K562 (cell line): ENCODE data around the gene ANXA1. TPM values are rescaled to one million over a fixed set of nuclear protein-coding genes. Genes with fewer than 3 reads are reported as not detected.

ENCODE experiments used
- HNRNPK ChIP-seq: fragments of 200-400 bp; formaldehyde crosslinking; IDR thresholded peaks from one replicate; pipeline ENCODE4 v1.6.1; 2018; ENCODE audit warnings: mild to moderate bottlenecking, low read depth, low read length; ENCODE audit not compliant: poor library complexity, severe bottlenecking
- HOXB6 ChIP-seq: fragments of 250-450 bp; sonication (Bioruptor Pico); IDR thresholded peaks from 2 replicates; pipeline ENCODE4 v1.5.1; 2022; ENCODE audit warnings: mild to moderate bottlenecking, borderline replicate concordance
- MCM3 ChIP-seq: fragments of 450-650 bp; IDR thresholded peaks from 2 replicates; pipeline ENCODE4 v1.6.1; 2016
- NFRKB ChIP-seq: fragments of 450-650 bp; IDR thresholded peaks from 2 replicates; pipeline ENCODE4 v1.6.1; 2016; ENCODE audit warnings: low read depth
- ZC3H11A ChIP-seq: IDR thresholded peaks from 2 replicates; pipeline ENCODE4 v1.6.1; 2012; ENCODE audit warnings: low read depth, low read length, improper control_type of control experiment
- ZNF175 ChIP-seq: fragments of 200-800 bp; sonication (Bioruptor generic); IDR thresholded peaks from 2 replicates; pipeline ENCODE4 v1.6.1; 2016; ENCODE audit warnings: low read depth, mild to moderate bottlenecking, missing genetic modification characterization, missing compliant biosample characterization
- ZNF232 ChIP-seq: sonication (generic); formaldehyde crosslinking; IDR thresholded peaks from 2 replicates; pipeline ENCODE4 v1.8.0; 2022; ENCODE audit warnings: mild to moderate bottlenecking, missing genetic modification reagents
- ZNF436 ChIP-seq: fragments of 250-450, 450-650 bp; sonication (Bioruptor Pico); formaldehyde crosslinking; IDR thresholded peaks from 2 replicates; pipeline ENCODE4 v1.7.0; 2020; ENCODE audit warnings: mild to moderate bottlenecking
- ZNF695 ChIP-seq: fragments of 450-650 bp; formaldehyde crosslinking; IDR thresholded peaks from 2 replicates; pipeline ENCODE4 v1.4.0; 2020; ENCODE audit warnings: mild to moderate bottlenecking, moderate library complexity
- polyA plus RNA-seq, 8 experiments: library from polyadenylated mRNA; depleted of rRNA in 4 of 8; stranded (reverse) in 5 of 8; unstranded in 3 of 8; fragments of >200 nt; fragmentation: Nextera tagmentation in 2 of 8; fragmentation: Illumina TruSeq in 1 of 8; extraction: Ambion mirVana in 2 of 8; extraction: Trizol in 1 of 8; gene quantifications; 2 replicates each; pipeline versions ENCODE4 v1.2.1 to v1.2.3, GENCODE V29; 2011 to 2014; ENCODE audit warnings: inconsistent platforms in 1 of 8, missing spikeins in 1 of 8
- total RNA-seq, 7 experiments: library from RNA; depleted of rRNA in 6 of 7; stranded (reverse); fragments of >200 nt in 6 of 7; fragmentation: Illumina TruSeq in 2 of 7; extraction: Trizol in 2 of 7; gene quantifications; 2 replicates each; pipeline versions ENCODE4 v1.2.1 to v1.2.3, GENCODE V29; 2011 to 2021; ENCODE audit warnings: low replicate concordance in 1 of 7
- TF ChIP-seq, protein P1 (sequence below): fragments of 250-450 bp; sonication (Bioruptor Pico); IDR thresholded peaks from 2 replicates; pipeline ENCODE4 v1.9.0; 2021; ENCODE audit warnings: mild to moderate bottlenecking
- TF ChIP-seq, protein P2 (sequence below): sonication (generic); formaldehyde crosslinking; IDR thresholded peaks from 2 replicates; pipeline ENCODE4 v1.8.1; 2022; ENCODE audit warnings: missing genetic modification reagents
- TF ChIP-seq, protein P3 (sequence below): fragments of 250-450 bp; sonication (Bioruptor Pico); IDR thresholded peaks from 2 replicates; pipeline ENCODE4 v1.5.0; 2021
- TF ChIP-seq, protein P4 (sequence below), 2 experiments: IDR thresholded peaks in 1 of 2; conservative IDR thresholded peaks in 1 of 2; 2 replicates each; pipeline ENCODE4 v1.6.1; 2016; ENCODE audit warnings: low read depth in 2 of 2, mild to moderate bottlenecking in 1 of 2, missing compliant biosample characterization in 1 of 2, missing genetic modification characterization in 1 of 2, moderate library complexity in 1 of 2
- TF ChIP-seq, protein P5 (sequence below): fragments of 250-450 bp; sonication (Bioruptor Pico); IDR thresholded peaks from 2 replicates; pipeline ENCODE4 v1.5.0; 2021
- TF ChIP-seq, protein P6 (sequence below): fragments of 450-650 bp; formaldehyde crosslinking; IDR thresholded peaks from 2 replicates; pipeline ENCODE4 v1.4.0; 2020; ENCODE audit warnings: mild to moderate bottlenecking, moderate library complexity
- TF ChIP-seq, protein P7 (sequence below): sonication (generic); formaldehyde crosslinking; IDR thresholded peaks from 2 replicates; pipeline ENCODE4 v1.8.1; 2023; ENCODE audit warnings: mild to moderate bottlenecking, missing genetic modification reagents

ANXA1 gene
- total and polyA plus RNA-seq, 9 of the 15 experiments (the other 6 are each of a cell fraction or from before 2014, with no cell fraction given) = 406 to 1,298 (median 620) TPM

DNA sequence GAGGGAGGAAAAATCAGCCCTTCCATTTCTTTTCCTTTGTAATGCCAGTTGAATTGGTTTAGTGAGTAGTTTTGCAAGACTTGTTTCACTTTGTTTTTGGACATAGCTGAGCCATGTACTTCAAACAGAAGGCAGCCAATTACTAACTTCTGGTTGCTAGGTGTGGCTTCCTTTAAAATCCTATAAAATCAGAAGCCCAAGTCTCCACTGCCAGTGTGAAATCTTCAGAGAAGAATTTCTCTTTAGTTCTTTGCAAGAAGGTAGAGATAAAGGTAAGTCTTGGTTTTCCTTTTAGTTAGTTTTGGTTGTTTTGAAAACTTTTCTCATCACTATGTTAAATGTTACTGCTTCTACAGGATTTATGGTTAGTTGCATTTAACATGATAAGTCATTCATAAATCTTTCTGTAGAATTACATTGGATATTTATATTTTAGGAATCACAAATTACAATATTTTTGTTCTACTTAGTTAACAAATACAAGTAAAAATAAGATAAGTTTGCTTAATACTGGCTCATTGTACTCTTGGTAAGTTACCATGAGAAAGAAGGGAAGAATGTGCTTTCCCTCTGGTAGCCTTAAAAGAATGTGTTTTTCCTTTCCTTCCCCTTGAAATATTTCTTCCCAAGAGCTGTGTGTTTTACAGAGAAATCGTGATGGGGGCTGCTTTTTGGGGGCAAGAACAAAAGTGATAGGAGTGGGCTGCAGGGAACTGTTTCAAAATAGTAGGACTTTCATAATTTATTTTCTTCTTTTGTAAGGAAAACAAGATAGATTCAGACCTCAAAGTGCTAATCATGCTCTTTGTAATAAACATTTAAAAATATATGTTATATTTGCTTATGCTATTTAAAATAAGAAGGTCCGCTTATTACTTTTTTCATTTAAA, at the start of gene ANXA1 (continued):
- no peak for TF ChIP-seq HOXB6 (CRISPR knock-in tag)
- TF ChIP-seq ZNF175 (CRISPR knock-in tag) = no peak
- no peak for TF ChIP-seq NFRKB
- TF ChIP-seq ZNF436 (CRISPR knock-in tag) = no peak
- TF ChIP-seq, protein P1, sequence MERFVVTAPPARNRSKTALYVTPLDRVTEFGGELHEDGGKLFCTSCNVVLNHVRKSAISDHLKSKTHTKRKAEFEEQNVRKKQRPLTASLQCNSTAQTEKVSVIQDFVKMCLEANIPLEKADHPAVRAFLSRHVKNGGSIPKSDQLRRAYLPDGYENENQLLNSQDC = no peak
- no peak for TF ChIP-seq ZNF232
- TF ChIP-seq, protein P2, sequence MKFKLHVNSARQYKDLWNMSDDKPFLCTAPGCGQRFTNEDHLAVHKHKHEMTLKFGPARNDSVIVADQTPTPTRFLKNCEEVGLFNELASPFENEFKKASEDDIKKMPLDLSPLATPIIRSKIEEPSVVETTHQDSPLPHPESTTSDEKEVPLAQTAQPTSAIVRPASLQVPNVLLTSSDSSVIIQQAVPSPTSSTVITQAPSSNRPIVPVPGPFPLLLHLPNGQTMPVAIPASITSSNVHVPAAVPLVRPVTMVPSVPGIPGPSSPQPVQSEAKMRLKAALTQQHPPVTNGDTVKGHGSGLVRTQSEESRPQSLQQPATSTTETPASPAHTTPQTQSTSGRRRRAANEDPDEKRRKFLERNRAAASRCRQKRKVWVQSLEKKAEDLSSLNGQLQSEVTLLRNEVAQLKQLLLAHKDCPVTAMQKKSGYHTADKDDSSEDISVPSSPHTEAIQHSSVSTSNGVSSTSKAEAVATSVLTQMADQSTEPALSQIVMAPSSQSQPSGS = no peak
- TF ChIP-seq, protein P3, sequence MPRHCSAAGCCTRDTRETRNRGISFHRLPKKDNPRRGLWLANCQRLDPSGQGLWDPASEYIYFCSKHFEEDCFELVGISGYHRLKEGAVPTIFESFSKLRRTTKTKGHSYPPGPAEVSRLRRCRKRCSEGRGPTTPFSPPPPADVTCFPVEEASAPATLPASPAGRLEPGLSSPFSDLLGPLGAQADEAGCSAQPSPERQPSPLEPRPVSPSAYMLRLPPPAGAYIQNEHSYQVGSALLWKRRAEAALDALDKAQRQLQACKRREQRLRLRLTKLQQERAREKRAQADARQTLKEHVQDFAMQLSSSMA (CRISPR knock-in tag) = no peak
- TF ChIP-seq HNRNPK = no peak
- TF ChIP-seq MCM3 = no peak
- TF ChIP-seq, protein P4, sequence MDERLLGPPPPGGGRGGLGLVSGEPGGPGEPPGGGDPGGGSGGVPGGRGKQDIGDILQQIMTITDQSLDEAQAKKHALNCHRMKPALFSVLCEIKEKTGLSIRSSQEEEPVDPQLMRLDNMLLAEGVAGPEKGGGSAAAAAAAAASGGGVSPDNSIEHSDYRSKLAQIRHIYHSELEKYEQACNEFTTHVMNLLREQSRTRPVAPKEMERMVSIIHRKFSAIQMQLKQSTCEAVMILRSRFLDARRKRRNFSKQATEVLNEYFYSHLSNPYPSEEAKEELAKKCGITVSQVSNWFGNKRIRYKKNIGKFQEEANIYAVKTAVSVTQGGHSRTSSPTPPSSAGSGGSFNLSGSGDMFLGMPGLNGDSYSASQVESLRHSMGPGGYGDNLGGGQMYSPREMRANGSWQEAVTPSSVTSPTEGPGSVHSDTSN (CRISPR knock-in tag; IDR thresholded peaks at IDR 0.05; ENCODE audit: low read depth) = no peak
- TF ChIP-seq, protein P4 (tag; conservative IDR thresholded peaks at IDR 0.05; ENCODE audit: low read depth) = peak; percentile 52
- TF ChIP-seq, protein P5, sequence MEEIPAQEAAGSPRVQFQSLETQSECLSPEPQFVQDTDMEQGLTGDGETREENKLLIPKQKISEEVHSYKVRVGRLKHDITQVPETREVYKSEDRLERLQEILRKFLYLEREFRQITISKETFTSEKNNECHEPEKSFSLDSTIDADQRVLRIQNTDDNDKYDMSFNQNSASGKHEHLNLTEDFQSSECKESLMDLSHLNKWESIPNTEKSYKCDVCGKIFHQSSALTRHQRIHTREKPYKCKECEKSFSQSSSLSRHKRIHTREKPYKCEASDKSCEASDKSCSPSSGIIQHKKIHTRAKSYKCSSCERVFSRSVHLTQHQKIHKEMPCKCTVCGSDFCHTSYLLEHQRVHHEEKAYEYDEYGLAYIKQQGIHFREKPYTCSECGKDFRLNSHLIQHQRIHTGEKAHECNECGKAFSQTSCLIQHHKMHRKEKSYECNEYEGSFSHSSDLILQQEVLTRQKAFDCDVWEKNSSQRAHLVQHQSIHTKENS (CRISPR knock-in tag) = no peak
- TF ChIP-seq, protein P6, sequence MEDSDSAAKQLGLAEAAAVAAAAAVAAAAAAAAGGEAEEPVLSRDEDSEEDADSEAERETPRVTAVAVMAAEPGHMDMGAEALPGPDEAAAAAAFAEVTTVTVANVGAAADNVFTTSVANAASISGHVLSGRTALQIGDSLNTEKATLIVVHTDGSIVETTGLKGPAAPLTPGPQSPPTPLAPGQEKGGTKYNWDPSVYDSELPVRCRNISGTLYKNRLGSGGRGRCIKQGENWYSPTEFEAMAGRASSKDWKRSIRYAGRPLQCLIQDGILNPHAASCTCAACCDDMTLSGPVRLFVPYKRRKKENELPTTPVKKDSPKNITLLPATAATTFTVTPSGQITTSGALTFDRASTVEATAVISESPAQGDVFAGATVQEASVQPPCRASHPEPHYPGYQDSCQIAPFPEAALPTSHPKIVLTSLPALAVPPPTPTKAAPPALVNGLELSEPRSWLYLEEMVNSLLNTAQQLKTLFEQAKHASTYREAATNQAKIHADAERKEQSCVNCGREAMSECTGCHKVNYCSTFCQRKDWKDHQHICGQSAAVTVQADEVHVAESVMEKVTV (CRISPR knock-in tag) = no peak
- TF ChIP-seq, protein P7, sequence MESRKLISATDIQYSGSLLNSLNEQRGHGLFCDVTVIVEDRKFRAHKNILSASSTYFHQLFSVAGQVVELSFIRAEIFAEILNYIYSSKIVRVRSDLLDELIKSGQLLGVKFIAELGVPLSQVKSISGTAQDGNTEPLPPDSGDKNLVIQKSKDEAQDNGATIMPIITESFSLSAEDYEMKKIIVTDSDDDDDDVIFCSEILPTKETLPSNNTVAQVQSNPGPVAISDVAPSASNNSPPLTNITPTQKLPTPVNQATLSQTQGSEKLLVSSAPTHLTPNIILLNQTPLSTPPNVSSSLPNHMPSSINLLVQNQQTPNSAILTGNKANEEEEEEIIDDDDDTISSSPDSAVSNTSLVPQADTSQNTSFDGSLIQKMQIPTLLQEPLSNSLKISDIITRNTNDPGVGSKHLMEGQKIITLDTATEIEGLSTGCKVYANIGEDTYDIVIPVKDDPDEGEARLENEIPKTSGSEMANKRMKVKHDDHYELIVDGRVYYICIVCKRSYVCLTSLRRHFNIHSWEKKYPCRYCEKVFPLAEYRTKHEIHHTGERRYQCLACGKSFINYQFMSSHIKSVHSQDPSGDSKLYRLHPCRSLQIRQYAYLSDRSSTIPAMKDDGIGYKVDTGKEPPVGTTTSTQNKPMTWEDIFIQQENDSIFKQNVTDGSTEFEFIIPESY (CRISPR knock-in tag) = no peak
- no peak for TF ChIP-seq ZC3H11A
- no peak for TF ChIP-seq ZNF695
